Peyer's patch (tissue), 4 donors: ENCODE measurements around the gene L3MBTL1.

Experiments
- POLR2A ChIP-seq, 2 donors: fragments of 450-650 bp; IDR thresholded peaks; one replicate each; pipeline ENCODE4 v1.5.1; 2017; ENCODE audit warnings: antibody characterized with exemption in 2 of 2, mild to moderate bottlenecking in 2 of 2, moderate library complexity in 2 of 2
- TF ChIP-seq, protein P1 (sequence below), 6 experiments: fragments of 450-650 bp in 4 of 6; fragments of 200-600 bp in 2 of 6; sonication (generic) in 1 of 6; IDR thresholded peaks; one replicate each; pipeline ENCODE4 v1.5.1; 2017 to 2019; ENCODE audit warnings: antibody characterized with exemption in 6 of 6, mild to moderate bottlenecking in 3 of 6, moderate library complexity in 1 of 6

GRCh38 chr20:43565758-43566104 lies 58.2 kb downstream of the L3MBTL1 start:
- TF ChIP-seq, protein P1, sequence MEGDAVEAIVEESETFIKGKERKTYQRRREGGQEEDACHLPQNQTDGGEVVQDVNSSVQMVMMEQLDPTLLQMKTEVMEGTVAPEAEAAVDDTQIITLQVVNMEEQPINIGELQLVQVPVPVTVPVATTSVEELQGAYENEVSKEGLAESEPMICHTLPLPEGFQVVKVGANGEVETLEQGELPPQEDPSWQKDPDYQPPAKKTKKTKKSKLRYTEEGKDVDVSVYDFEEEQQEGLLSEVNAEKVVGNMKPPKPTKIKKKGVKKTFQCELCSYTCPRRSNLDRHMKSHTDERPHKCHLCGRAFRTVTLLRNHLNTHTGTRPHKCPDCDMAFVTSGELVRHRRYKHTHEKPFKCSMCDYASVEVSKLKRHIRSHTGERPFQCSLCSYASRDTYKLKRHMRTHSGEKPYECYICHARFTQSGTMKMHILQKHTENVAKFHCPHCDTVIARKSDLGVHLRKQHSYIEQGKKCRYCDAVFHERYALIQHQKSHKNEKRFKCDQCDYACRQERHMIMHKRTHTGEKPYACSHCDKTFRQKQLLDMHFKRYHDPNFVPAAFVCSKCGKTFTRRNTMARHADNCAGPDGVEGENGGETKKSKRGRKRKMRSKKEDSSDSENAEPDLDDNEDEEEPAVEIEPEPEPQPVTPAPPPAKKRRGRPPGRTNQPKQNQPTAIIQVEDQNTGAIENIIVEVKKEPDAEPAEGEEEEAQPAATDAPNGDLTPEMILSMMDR (IDR thresholded peaks at IDR 0.05): no peak
- TF ChIP-seq POLR2A (IDR thresholded peaks at IDR 0.05): no peak
